ENCODE measurements around the gene SECTM1.

DNA sequence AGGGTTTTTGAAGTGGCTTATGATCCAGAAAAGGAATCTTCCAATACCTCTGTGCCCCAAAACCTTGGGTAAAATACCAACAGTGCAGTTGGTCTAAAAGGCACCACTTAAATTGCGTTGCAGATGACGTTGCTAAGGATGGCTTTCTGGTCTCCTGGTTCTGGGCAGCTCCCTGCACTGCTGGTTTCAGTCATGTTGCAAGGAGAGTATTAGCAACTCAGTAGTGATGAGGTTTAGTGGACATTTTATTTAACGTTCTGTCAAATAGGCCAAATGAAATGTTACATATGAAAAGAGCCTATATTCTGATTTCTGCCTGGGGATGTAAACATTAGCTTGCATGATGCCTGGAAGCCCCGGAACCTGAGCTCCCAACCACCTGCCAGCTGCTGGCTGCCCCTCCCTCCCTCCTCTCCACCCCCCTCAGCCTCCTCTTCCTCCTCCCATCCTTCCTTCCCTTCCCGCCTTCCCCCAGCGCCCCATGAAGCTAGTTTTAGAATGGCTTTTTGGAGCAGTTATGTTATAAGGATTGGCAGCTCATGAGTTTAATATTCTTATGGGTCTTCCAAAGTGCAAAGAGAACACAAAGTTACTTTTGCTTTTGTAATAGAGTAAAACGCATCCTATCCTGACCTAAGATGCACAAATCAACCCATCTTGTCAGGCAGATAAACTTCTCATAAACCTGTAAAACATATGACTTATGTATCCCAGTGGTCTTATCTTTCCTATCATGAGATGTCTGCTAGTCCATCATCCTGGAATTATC is 36.9 kb downstream of the SECTM1 start:
- TF ChIP-seq EZH2phosphoT487 (IDR thresholded peaks at IDR 0.05; ENCODE audit: insufficient read depth, low read depth) (no peak), EZH2 (IDR thresholded peaks at IDR 0.05; ENCODE audit: insufficient read depth, poor library complexity, severe bottlenecking) (no peak)

All from GM23248 (cell line).